Right atrium auricular region (tissue), 2 donors: Measurements from ENCODE around the gene TNNT3. TPM values are rescaled to one million over a fixed set of nuclear protein-coding genes. Genes with fewer than 3 reads are reported as not detected.
"Not testable (repeated sequence)": the region's sequence is repeated elsewhere in the genome, so short reads cannot be mapped to it uniquely, and the experiment has no call there.

Experiments used
- DNase-seq: peaks from one replicate; pipeline ENCODE4 v3.0.0-alpha.2; 2019; ENCODE audit warnings: low spot score
- H3K27ac ChIP-seq, 2 donors: fragments of 200-600 bp; sonication (generic); 1 replicate in 1 of 2; 2 replicates in 1 of 2; pipeline ENCODE4 v1.5.1; 2016 to 2019
- H3K27me3 ChIP-seq, 2 donors: fragments of 200-600 bp; sonication (generic); one replicate each; pipeline versions ENCODE4 v1.5.1 to v1.6.0; 2017 to 2019
- H3K36me3 ChIP-seq: fragments of 200-600 bp; sonication (generic); one replicate; pipeline ENCODE4 v1.5.1; 2016
- H3K4me1 ChIP-seq, 2 donors: fragments of 200-600 bp; sonication (generic); one replicate each; pipeline versions ENCODE4 v1.5.1 to v1.6.0; 2017 to 2019
- H3K4me3 ChIP-seq, 2 donors: fragments of 200-600 bp; sonication (generic); 1 replicate in 1 of 2; 2 replicates in 1 of 2; pipeline ENCODE4 v1.5.1; 2017 to 2019; ENCODE audit warnings: mild to moderate bottlenecking in 1 of 2, moderate library complexity in 1 of 2
- H3K9me3 ChIP-seq, 2 donors: fragments of 200-600 bp; sonication (generic); one replicate each; pipeline ENCODE4 v1.5.1; 2019
- total RNA-seq, 2 donors: library from RNA; depleted of rRNA; stranded (reverse); fragments of >200 nt; gene quantifications; one replicate each; pipeline ENCODE4 v1.1.0, GENCODE V29; 2016
- TF ChIP-seq, protein P1 (sequence below), 2 donors: fragments of 200-600 bp; sonication (generic); IDR thresholded peaks; one replicate each; pipeline ENCODE4 v1.5.1; 2019; ENCODE audit warnings: antibody characterized with exemption in 2 of 2

The TNNT3 gene
- total RNA-seq, 2 donors from 2014 or later = 12.8 to 16.4 TPM

DNA sequence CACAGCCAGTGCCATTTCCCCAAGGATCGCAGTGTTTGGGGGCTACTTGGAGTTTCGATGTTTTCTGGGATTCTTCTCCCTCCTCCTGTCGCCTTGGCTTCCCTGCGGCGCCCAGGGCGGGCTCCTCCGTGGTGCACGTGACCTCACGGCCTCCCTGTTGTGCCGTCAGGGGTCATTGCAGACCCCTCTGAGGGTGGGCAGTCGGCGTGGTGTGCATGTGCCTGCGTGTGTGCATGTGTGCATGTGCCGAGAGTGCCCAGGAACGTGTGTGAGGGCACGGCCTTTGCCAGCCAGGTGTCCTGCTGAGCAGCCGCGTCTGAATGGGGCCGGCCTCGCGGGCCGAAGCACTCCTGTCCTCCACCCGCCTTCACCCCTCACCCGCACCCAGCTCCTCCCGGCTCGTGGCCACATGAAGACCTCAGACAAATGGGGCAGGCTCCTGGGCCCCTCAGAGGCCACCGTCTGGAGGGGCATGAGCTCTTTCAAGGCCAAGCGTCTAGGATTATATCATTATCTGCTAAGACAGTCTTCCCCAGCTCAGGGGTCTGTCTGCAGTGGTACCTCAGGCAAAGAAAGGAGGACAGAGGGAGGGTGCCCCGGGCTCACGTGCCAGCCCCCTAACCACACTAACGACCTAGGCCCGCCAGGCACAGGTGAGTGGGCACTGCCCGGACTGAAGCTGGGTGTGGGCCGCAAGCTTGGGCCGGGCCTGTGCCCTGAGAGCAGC is 18.3 kb downstream of the TNNT3 start:
- Histone ChIP-seq H3K27ac (no peak overlapping the region), H3K4me1 (peaks cover 0 to 12% of the 10 kb centered on the region in 2 donors), H3K4me3 (no peak overlapping the region), H3K27me3 (no peaks in the 10 kb centered on the region), H3K36me3 (no peaks in the 10 kb centered on the region), H3K9me3 (no peaks in the 10 kb centered on the region)
- DNase-seq = no peak
- TF ChIP-seq, protein P1, sequence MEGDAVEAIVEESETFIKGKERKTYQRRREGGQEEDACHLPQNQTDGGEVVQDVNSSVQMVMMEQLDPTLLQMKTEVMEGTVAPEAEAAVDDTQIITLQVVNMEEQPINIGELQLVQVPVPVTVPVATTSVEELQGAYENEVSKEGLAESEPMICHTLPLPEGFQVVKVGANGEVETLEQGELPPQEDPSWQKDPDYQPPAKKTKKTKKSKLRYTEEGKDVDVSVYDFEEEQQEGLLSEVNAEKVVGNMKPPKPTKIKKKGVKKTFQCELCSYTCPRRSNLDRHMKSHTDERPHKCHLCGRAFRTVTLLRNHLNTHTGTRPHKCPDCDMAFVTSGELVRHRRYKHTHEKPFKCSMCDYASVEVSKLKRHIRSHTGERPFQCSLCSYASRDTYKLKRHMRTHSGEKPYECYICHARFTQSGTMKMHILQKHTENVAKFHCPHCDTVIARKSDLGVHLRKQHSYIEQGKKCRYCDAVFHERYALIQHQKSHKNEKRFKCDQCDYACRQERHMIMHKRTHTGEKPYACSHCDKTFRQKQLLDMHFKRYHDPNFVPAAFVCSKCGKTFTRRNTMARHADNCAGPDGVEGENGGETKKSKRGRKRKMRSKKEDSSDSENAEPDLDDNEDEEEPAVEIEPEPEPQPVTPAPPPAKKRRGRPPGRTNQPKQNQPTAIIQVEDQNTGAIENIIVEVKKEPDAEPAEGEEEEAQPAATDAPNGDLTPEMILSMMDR (IDR thresholded peaks at IDR 0.05) = no peak

DNA sequence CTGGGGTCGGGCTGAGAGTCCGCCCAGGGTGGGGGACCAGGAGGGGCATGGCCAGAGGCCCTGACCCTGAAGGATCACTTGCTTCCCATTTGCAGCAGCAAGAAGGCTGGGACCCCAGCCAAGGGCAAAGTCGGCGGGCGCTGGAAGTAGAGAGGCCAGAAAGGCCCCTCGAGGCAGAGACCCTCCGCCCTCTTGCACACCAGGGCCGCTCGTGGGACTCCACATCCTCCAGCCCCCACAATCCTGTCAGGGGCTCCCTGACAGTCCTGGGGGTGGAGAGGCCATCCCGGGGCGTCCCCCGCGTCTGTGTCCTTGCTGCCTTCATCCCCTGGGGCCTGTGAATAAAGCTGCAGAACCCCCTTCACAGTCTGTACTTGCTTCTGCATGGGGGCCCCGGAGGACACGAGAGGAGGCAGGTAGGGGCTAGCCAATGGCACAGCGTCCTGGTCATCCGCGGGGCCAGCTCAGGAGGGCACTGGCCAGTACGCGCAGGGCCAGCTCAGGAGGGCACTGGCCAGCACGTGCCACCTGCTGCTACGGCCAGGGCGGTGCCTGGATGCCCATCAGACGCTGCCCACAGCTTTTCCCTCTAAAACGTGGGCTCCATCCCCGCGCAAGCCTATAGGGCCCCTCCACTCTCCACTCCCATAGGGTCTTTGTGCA is 19.0 kb downstream of the TNNT3 start:
- DNase-seq = no peak
- TF ChIP-seq, protein P1 (IDR thresholded peaks at IDR 0.05) = no peak
- peak overlapping the region in 1 of 2 donors; percentile 3 for H3K4me3 ChIP-seq

DNA sequence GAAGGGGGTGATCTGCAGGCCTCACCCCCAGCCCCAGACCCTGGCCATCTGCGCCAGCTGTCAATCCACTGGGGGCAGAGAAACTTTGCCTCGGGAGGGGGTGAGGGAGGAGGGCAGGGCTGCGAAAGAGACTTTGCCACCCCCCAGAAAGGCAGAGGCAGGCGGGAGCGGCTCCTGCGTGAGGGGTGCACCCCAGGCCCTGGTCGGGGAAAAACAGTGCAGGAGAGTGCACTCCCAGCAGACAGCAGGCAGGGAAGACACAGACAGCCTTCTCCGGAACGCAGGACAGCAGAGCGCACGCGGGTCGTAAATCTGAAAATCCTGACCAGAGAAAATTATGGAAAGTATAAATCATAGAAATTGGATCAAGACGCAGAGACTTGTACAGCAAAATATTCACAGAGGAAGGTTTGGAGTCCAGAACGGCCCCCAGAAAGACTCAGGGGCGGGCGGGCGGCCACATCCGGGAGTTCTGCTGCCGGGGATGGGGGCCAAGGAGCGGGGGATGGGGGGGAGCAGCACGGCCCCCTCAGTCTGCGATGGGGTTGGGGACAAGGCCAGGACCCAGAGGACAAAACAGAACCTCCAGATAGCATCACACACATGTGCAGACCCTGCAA is 19.6 kb downstream of the TNNT3 start:
- TF ChIP-seq, protein P1 (IDR thresholded peaks at IDR 0.05) = no peak
- peak overlapping the region in 1 of 2 donors; percentile 3 for H3K4me3 ChIP-seq
- H3K4me1 ChIP-seq = peaks cover 0 to 12% of the 10 kb centered on the region in 2 donors
- no peak for DNase-seq
- H3K9me3 ChIP-seq = no peaks in the 10 kb centered on the region
- H3K27ac ChIP-seq = peak overlapping the region in 1 of 2 donors; percentile 39
- no peaks in the 10 kb centered on the region for H3K27me3 ChIP-seq
- H3K36me3 ChIP-seq = no peaks in the 10 kb centered on the region

More for the DNA sequence above, 19.0 kb downstream of the TNNT3 start:
- no peaks in the 10 kb centered on the region for H3K27me3 ChIP-seq
- peak overlapping the region in 1 of 2 donors; percentile 39 for H3K27ac ChIP-seq
- peaks cover 0 to 12% of the 10 kb centered on the region in 2 donors for H3K4me1 ChIP-seq
- H3K36me3 ChIP-seq = no peaks in the 10 kb centered on the region
- H3K9me3 ChIP-seq = no peaks in the 10 kb centered on the region

- H3K9me3 ChIP-seq, DNase-seq, H3K27ac ChIP-seq, H3K4me3 ChIP-seq, H3K27me3 ChIP-seq, H3K36me3 ChIP-seq: not testable (repeated sequence)
- H3K4me1 ChIP-seq = peaks cover 0 to 12% of the 10 kb centered on the region in 2 donors
Observed at GRCh38 chr11:1939788-1940187, 20.3 kb downstream of the TNNT3 start.

DNA sequence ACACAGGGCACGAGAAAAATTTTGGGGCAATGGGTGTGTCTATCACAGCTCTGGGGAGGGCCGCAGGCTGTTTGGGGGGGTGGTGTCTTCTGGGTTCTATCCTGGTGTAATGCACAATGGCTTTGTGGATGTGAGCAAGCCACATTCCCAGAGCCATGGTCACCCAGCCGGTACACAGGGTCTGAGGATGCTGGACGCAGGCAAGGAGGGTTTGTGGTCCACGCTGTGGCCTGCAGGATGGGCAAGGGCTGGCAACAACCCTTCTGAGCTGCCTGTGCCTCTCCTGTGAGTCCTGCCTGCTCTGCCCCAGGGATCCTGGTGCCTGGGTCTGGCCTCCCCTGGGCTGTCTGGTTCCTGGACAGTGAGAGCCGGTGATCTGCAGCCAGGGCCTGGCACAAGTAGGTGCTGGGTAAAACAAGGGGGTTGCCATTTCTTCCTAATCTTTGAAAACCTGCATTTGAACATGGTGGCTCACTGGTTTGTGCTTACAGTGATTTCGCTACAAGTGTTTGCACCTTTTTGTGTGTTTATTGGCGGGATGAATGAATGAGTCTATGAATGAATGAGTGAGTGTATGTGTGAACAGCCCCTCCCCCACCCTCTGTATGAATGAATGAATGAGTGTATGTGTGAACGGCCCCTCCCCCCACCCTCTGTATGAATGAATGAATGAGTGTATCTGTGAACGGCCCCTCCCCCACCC is 23.2 kb downstream of the TNNT3 start:
- TF ChIP-seq, protein P1 (IDR thresholded peaks at IDR 0.05) = no peak
- Histone ChIP-seq H3K27ac (no peak overlapping the region), H3K27me3 (no peaks in the 10 kb centered on the region), H3K4me3 (no peak overlapping the region), H3K36me3 (no peaks in the 10 kb centered on the region), H3K4me1 (peaks cover 0 to 12% of the 10 kb centered on the region in 2 donors), H3K9me3 (no peaks in the 10 kb centered on the region)
- no peak for DNase-seq
